Fibroblast of the aortic adventitia (primary cell): ENCODE data around the gene EXD3. TPM values are rescaled to one million over a fixed set of nuclear protein-coding genes. Genes with fewer than 3 reads are reported as not detected.
A peak's percentile ranks its signal among the peaks of the same experiment; 100 is the strongest.
"Not testable (repeated sequence)": the region's sequence is repeated elsewhere in the genome, so short reads cannot be mapped to it uniquely, and the experiment has no call there.

ENCODE experiments used
- DNase-seq: peaks from one replicate; pipeline ENCODE4 v3.0.0-alpha.2; 2010; ENCODE audit warnings: low read depth
- H3K4me3 ChIP-seq: 2 replicates; pipeline ENCODE4 v1.5.1; 2011; ENCODE audit warnings: low read depth, mild to moderate bottlenecking, control low read depth, low read length, moderate library complexity
- total RNA-seq: library from RNA; depleted of rRNA; stranded (reverse); fragments of >200 nt; gene quantifications from 2 replicates; pipeline ENCODE4 v1.2.3, GENCODE V29; 2012; ENCODE audit warnings: low replicate concordance
- TF ChIP-seq, protein P1 (sequence below): IDR thresholded peaks from 2 replicates; pipeline ENCODE4 v1.5.1; 2011; ENCODE audit warnings: mild to moderate bottlenecking, low read length, control low read depth, inconsistent platforms; ENCODE audit not compliant: insufficient read depth

Gene EXD3
- total RNA-seq, 1 donor = 5.2 TPM

DNA sequence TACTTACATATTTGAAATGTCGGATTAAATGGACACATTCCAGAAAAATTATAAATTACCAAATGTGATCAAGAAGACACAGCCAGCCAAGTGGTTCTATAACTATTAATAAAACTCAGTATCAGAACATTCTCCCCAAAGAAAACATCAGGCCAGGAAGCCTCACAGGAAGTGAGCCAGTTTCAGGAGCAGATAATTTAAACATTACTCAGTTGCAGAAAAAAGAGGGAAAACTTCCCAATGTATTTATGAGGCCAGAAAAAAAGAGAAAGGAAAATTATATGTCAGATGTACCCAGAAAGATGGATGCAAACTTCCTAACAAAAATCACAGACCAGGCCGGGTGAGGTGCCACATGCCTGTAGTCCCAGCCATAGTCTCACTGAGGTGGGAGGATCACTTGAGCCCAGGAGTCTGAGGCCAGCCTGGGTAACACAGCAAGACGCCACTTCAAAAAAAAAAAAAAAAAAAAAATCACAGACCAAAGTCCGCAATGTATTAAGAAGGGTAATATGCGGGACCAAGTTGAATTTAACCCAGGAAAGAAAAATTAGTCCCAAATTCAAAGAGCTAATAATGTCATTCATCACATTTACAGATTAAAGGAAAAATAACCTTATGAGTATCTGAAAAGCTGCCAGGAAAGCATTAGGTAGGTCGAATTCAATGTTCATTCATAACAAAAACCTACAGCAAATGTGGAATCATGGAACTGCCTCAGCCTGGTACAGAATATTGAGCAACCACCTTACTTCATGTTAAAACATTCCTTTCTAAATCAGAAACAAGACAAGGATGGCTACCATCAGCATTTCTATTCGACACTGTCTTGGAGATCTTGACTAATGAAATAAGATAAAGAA is 83.7 kb downstream of the EXD3 start:
- peak; percentile 26 for DNase-seq
- TF ChIP-seq, protein P1, sequence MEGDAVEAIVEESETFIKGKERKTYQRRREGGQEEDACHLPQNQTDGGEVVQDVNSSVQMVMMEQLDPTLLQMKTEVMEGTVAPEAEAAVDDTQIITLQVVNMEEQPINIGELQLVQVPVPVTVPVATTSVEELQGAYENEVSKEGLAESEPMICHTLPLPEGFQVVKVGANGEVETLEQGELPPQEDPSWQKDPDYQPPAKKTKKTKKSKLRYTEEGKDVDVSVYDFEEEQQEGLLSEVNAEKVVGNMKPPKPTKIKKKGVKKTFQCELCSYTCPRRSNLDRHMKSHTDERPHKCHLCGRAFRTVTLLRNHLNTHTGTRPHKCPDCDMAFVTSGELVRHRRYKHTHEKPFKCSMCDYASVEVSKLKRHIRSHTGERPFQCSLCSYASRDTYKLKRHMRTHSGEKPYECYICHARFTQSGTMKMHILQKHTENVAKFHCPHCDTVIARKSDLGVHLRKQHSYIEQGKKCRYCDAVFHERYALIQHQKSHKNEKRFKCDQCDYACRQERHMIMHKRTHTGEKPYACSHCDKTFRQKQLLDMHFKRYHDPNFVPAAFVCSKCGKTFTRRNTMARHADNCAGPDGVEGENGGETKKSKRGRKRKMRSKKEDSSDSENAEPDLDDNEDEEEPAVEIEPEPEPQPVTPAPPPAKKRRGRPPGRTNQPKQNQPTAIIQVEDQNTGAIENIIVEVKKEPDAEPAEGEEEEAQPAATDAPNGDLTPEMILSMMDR = no peak
- H3K4me3 ChIP-seq = no peak overlapping the region

DNA sequence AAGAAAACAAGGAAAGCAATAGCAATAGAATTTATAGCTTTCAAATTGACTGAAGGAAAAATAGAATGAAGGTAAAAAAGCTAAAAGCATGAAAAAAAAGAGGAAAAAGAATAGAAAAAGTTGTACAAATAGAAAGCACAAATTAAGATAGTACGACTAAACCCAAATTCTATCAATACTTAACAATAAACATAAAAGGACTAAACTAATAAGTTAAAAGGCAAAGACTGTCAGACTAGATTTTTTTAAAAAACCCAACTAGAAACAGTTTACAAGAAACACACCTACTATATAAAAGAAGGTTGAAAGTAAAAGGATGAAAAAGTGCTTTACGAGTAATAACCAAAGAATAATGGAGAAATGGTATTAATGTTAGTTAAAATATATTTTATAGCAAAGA is 86.2 kb downstream of the EXD3 start:
- H3K4me3 ChIP-seq = no peak overlapping the region
- no peak for DNase-seq
- TF ChIP-seq, protein P1 = no peak

DNA sequence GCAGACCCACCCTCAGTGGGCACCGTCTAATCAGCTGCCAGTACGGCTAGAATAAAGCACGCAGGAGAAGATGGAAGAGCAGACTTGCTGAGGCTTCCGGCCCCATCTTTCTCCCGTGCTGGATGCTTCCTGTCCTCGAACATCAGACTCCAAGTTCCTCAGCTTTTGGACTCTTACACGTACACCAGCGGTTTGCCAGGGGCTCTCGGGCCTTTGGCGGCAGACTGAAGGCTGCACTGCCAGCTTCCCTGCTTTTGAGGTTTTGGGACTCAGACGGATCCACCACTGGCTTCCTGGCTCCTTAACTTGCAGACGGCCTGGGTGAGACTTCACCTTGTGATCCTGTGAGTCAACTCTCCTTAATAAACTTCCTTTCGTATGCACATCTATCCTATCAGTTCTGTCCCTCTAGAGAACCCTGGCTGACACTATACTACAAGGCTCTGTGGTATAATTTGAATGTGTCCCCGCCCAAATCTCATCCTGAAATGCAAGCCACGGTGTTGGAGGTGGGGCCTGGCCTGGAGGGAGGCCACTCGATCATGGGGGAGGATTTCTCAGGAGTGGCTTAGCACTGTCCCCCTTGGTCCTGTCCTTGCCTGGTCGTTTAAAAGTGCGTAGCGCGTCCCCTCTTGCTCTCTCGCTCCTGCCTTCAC is 89.8 kb downstream of the EXD3 start:
- DNase-seq = no peak
- no peak overlapping the region for H3K4me3 ChIP-seq
- TF ChIP-seq, protein P1 = no peak

DNA sequence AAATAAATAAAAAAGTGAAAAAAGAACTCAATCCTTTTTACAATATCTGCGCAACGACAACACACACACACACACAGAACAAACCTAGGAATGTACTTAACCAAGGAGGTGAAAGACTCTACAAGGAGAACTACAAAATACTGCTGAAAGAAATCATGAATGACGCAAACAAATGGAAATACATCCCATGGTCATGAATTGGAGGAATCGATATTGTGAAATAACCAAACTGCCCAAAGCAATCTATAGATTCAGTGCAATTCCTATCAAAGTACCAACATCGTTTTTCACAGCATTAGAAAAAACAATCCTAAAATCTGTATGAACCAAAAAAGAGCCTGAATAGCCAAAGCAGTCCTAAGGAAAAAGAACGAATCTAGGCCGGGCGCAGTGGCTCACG is 91.0 kb downstream of the EXD3 start:
- DNase-seq = no peak
- no peak overlapping the region for H3K4me3 ChIP-seq
- TF ChIP-seq, protein P1 = no peak

DNA sequence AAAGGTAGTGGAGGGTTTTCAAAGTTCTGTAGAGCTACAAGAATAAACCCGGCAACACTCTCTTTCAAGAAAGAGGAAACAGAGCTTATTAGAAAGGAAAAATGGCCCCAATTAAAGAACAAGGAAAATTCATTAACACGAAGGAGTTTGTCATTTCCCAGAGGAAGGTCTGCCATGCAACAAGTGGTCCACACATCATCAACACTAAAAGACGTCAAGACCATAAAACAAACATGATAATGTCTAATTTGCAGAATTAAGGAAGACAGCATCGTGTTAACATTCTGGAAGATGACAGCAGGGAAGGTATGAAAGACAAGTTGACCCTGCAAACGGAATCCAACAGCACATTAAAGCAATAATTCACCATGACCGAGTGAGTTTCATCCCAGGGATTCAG is 92.3 kb downstream of the EXD3 start:
- TF ChIP-seq, protein P1 = no peak
- H3K4me3 ChIP-seq = no peak overlapping the region
- DNase-seq = no peak

DNA sequence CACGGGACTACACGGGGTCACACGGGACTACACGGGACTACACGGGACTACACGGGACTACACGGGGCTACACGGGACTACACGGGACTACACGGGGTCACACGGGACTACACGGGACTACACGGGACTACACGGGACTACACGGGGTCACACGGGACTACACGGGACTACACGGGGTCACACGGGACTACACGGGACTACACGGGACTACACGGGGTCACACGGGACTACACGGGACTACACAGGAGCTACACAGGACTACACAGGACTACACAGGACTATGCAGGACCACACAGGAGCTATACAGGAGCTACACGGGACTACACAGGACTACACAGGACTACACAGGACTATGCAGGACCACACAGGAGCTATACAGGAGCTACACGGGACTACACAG is 93.4 kb downstream of the EXD3 start:
- DNase-seq, H3K4me3 ChIP-seq: not testable (repeated sequence)

DNA sequence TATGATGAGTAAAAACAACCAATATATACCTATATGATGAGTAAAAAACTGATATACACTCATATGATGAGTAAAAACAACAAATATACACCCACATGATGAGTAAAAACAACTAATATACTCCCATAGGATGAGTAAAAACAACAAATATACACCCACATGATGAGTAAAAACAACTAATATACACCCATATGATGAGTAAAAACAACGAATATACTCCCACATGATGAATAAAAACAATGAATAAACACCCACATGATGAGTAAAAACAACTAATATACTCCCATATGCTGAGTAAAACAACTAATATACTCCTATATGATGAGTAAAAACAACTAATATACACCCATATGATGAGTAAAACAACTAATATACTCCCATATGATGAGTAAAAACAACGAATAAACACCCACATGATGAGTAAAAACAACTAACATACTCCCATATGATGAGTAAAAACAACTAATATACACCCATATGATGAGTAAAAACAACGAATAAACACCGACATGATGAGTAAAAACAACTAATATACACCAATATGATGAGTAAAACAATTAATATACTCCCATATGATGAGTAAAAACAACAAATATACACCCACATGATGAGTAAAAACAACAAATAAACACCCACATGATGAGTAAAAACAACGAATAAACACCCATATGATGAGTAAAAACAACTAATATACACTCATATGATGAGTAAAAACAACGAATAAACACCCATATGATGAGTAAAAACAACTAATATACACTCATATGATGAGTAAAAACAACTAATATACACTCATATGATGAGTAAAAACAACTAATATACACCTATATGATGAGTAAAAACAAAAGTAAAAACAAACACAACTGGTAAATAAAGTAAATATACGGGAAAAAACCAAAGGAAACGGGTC is 95.1 kb downstream of the EXD3 start:
- H3K4me3 ChIP-seq, DNase-seq: not testable (repeated sequence)
